ENCODE measurements around the gene WDR33.
"Not testable (repeated sequence)": the region's sequence is repeated elsewhere in the genome, so short reads cannot be mapped to it uniquely, and the experiment has no call there.

WDR33 gene

DNA sequence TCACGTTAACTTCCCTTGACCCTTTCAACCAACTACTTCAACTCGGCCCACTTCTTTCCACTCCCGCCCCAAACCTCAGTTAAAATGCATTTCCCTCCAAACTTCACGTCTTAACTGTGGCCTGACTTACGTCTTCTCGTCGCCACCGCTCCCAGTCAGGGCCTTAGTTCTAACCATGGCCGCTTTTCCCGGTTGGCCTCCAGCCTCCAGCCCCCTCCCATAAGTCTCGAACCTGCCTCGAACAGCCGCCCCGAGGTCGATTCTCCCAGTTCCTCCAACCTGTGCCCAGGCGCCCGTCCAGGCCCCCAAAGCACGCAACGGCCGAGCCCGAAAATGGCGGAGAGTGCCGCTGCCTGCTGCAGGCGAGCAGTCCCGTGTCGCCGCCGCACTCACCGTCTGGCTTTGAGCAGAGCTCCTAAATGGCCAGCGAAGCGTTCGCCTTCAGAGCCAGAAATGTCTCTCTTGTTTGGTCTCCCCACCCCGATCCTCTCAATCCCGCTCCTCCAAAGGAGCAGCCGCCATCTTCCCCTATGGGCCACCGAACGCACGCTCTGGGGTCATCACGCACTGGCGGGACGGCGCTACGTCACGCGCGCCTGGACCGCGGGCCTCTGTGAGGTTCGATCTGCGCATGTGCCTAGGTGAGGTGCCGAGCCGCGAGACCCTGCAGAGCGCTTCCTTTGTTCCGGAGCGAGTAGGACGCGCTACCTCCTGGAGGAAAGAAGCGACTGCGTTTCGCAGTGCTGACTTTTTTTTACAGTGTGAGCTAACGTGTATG is at the start of gene WDR33:
WDR33 (minus strand) TSS at position 553 of the 778 bp plus-strand sequence. CDS start 40,190 bp downstream, outside the sequence.
- peak; percentile 89 for DNase-seq

GRCh38 chr2:127860130-127860529 is 49.2 kb upstream of the WDR33 start:
- no peak for DNase-seq

DNA sequence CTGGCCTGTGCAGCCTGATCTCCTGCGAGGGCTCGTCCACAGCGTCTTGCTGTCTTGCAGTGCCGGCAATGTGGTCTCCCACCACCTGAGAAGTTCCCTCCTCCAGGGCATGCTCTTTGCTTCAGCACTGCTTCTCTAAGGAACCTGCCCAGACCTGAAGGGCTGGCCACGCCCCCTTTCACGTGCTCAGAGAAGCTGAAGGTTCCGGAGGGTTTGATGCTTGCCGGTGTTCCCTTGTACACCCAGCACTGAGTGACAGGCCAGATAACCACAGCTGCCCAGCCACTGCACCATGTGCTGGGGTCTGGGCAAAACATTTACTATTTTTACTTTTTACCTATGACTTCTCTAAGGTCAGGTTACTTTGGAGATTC is 48.7 kb upstream of the WDR33 start:
- DNase-seq = no peak

DNA sequence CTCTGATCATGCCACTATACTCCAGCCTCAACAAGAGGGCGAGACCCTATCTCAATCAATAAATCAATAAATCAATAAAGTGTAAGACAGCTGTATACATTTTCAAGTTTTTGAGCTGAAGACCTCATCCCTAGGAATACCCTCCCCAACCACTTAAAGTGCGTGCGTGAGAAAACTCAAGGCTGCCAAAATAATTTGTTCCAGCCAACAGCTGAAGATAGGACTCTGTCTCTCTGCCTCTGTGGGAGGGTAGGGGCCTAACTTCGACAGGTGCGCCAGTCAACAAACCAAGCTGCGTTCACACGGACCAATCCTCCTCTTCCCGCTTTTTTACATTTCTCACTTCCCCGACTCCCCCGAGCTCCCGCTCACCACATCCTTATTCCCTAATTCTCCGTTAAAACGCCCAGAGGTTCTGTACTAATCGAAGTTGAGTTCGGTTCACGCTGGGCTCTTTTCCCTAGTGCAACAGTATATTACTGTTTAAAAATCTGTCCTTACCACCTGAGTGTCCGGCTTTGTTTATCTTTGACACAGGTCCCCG is 46.4 kb upstream of the WDR33 start:
- peak; percentile 10 for DNase-seq

DNA sequence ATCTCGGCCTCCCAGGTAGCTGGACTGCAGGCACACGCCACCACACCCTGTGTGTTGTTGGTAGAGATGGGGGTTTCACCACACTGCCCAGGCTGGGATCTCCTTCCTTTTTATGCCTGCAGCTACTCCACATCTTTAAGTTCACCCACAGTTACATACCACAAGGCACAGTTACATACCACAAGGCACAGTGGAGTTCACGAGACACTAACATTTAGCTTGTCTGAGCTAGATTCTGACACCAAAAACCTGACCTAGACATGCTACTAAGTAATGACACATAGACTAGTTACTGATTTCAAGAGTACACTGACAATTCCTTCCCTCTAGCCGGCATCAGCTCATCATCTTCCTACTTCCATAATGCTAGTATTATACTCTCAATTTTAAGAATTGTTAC is 42.7 kb upstream of the WDR33 start:
- no peak for DNase-seq

- no peak for DNase-seq
Measured at GRCh38 chr2:127852388-127852787, 41.4 kb upstream of the WDR33 start.

DNA sequence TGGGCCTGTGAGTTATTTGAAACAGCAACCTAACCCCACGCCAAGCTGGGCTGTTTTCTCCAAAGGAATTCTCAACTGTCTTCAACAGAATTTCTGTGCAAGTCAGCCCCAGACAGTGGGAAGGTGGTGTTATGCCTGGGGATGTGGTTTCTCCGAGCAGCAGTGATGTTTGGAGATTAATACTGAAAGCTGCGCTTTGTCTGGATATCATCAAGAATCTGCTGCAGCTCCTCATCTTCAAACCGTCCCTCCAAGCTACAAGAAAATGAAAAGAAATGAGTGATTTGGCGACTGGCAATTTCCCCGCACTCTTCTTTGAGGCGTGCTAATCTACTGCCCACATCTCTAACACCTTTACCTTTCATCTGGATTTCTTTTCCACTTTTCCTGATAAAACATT is 37.0 kb upstream of the WDR33 start:
- DNase-seq = no peak

- no peak for DNase-seq
Measured at GRCh38 chr2:127844973-127845372, 34.0 kb upstream of the WDR33 start.

GRCh38 chr2:127843677-127844076 is 32.7 kb upstream of the WDR33 start:
- no peak for DNase-seq

DNA sequence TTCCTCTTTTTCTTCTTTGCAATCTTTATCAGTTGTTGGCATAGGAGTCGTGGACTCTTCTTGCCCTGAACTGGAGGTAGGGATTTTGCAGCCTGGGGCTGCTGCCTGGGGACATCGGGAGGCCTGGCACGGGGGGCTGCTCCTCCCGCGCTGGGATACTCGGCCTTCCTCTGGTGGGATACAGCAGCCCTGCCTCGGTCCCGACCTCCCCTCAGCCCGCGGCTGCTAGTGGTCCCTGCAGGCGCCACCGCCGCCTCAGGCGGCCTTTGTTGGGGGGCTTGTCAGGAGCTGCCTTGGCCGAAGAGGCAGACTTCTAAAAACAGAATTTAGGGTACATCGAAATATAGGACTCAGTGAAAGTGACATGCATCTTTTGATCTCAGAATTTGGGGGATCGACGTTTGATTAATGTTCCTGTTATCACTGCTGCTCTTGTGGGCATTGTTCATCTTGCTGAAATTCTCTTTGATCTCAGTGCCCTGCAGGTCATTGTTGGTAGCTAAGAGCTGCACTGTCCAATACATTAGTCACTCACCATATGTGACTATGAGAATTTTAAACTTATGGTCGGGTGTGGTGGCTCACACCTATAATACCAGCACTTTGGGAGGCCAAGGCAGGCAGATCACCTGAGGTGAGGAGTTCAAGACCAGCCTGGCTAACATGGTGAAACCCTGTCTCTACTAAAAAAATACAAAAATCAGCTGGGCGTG is 30.7 kb upstream of the WDR33 start:
- DNase-seq = no peak

- DNase-seq = no peak
Measured at GRCh38 chr2:127840893-127841292, 29.9 kb upstream of the WDR33 start.

GRCh38 chr2:127834951-127835350 is 24.0 kb upstream of the WDR33 start:
- DNase-seq = no peak

GRCh38 chr2:127829845-127830246 is 18.9 kb upstream of the WDR33 start:
- DNase-seq = no peak

- DNase-seq = not testable (repeated sequence)
Measured at GRCh38 chr2:127826708-127827107, 15.7 kb upstream of the WDR33 start.

DNA sequence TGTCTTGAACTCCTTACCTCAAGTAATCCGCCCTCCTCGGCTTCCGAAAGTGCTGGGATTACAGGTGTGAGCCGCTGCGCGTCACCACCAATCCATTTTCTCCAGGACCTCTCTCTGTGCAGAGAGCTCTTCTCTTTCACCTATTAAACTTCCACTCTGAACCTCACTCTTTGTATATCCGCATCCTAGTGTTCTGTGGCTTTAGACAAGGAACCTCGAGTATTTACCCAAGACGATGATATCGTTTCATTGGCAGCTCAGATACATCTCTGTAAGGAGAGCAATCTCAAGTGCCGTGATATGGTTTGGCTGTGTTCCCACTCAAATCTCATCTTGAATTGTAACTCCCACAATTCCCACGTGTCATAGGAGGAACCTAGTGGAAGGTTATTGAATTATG is 15.1 kb upstream of the WDR33 start:
- no peak for DNase-seq

DNA sequence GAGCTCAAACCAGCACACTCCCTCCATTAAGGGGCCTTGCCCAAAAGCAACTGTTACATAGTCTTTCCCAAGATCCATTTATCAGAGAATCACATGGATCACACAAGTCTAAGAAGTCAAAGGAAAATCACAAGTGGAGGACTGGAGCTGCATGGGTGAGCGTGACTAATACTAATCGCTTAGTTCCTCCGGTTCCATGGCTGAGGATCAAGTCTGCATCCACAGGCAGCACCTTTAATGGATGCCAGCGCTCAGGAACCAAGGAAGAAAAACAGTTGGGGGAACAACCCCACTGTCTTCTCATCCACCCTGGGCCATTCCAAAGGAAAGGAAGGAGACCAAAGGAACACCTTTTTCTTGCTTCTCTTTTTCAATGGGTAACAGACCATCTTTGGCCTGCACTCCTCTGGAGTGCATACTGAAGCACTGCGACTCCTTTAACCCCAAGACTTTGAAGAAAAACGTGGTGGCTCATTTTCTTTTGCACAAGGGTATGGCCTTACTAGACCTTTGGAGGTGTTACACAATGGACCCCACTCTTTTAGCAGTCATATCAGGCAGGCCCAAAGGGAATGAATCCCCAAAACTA is 9.2 kb upstream of the WDR33 start:
- no peak for DNase-seq

- DNase-seq = no peak
Measured at GRCh38 chr2:127818794-127819425, 7.9 kb upstream of the WDR33 start.

- DNase-seq = no peak
Measured at GRCh38 chr2:127818241-127818640, 7.3 kb upstream of the WDR33 start.

DNA sequence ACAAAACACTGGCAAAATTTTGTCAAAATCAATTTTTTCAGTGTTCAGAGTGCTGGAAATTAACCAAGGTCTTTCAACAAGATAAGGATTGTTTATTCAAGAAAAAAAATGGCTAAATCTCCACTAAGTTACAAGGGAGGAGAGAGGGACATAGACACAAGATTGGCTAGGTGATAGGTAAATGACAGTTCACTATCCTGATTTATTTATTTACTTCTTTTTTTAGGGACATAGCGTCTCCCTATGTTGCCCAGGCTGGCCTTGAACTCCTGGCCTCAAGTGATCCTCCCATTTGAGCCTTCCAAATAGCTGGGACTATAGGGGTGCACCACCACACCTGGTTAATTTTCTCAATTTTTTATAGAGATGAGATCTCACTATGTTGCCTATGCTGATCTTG is 3.7 kb upstream of the WDR33 start:
- DNase-seq = no peak

DNA sequence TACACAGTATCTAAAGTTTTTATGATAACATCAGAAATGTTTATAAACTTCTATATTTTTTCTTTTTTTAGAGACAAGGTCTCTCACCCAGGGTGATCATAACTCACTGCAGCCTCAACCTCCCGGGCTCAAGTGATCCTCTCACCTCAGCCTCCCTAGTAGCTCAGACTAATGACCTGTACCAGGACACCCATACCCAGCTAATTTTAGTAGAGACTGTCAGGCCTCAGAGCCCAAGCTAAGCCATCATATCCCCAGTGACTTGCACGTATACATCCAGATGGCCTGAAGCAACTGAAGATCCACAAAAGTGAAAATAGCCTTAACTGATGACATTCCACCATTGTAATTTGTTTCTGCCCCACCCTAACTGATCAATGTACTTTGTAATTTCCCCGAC is 1.5 kb upstream of the WDR33 start:
- not testable (repeated sequence) for DNase-seq

DNA sequence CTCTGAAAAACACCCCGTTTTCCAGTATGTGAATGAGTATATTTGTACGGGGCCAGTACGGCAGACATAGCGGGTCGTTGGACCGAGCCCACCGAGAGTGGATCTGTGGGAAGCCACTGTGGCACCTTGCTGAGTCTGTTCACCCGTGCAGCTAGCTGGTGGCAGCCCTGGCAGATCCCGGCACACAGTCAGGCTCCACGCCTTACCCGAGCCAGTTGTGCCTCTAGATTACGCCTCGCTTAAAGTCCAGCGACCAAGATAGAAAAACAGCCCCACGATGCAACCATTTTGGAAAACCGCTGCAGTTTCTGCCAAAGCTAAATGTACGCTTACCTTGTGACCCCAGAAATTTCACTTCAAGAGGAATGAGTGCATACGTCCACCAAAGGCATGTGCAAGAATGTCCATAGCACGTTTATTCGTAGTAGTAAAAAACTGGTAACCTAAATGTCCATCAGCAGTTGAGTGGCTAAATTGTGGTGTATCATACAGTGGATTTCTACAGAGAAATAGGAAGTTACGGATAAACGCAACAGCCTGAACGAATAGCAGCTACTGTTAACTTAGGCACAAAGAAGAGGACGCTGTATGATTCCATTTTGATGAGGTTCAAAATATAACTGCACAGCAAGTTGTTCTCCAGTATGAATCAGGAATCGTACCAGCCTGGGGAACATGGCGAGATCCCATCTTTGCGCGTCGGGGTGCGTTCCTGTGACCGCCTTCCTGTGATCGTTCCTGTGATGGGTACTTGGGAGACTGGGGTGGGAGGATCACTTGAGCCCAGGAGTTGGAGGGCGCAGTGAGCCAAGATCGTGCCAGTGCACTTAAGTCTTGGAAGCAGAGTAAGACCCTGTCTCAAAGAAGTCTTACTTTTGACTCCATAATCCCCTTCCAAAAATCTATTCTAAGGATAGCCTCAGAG is 688 bp upstream of the WDR33 start:
- DNase-seq = no peak

DNA sequence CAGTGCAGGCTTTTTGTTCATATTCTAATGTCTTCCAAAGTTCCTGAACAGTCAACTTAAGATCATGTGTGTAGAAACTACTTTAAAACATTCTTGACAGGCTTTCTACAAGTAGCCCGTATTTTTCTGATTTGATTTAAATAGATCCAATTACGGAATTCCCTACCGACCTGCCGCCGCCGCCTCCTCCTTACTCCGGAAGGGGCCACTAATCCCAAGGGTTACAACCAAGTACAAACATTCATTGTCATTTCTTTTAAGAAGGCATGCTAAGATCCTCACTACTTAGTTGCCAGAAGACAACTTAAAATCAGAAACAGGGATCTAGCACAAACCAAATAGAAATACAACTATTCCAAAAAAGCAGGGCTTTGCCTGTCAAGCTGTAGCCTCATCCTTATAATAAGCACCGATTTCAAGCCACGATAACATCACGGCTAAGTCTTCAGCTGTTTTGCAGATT is 784 bp downstream of the WDR33 start:
- no peak for DNase-seq

All from NCI-H1092 (cell line).